Body of pancreas (tissue), 4 donors: ENCODE data around the gene SLC45A1.

Experiments used
- CTCF ChIP-seq, 7 experiments: fragments of 450-650 bp in 4 of 7; fragments of 200-600 bp in 3 of 7; sonication (generic) in 3 of 7; IDR thresholded peaks; one replicate each; pipeline ENCODE4 v1.5.1; 2016 to 2019; ENCODE audit warnings: antibody characterized with exemption in 7 of 7
- POLR2A ChIP-seq, 3 donors: fragments of 450-650 bp; IDR thresholded peaks; one replicate each; pipeline ENCODE4 v1.6.1; 2016; ENCODE audit warnings: antibody characterized with exemption in 3 of 3, mild to moderate bottlenecking in 2 of 3

GRCh38 chr1:8349961-8350360, 32.0 kb downstream of the SLC45A1 start:
- no peak for TF ChIP-seq POLR2A (IDR thresholded peaks at IDR 0.05)
- no peak for TF ChIP-seq CTCF (IDR thresholded peaks at IDR 0.05)
